ENCODE data around the gene SLC35A5. TPM values are rescaled to one million over a fixed set of nuclear protein-coding genes. Genes with fewer than 3 reads are reported as not detected.

Gene SLC35A5
- total and polyA plus RNA-seq, 2 of the 8 experiments (the other 6 are each of a cell fraction or from before 2014, with no cell fraction given) = 36.5 to 38.6 TPM

GRCh38 chr3:112550859-112551258, 11.0 kb upstream of the SLC35A5 start:
- no peak overlapping the region for H3K18ac ChIP-seq (ENCODE audit: extremely low read depth, low read length)
- H2BK12ac ChIP-seq (ENCODE audit: low read depth, low read length) = no peak overlapping the region
- DNase-seq (ENCODE audit: low read depth in 1 of 2, low spot score in 2 of 2) (no peak), FAIRE-seq (no peak)
- H3K9ac ChIP-seq (replicated peaks in 1 of 4; ENCODE audit: extremely low read depth in 1 of 4, low read depth in 3 of 4, low read length in 3 of 4) = no peak overlapping the region
- no peak overlapping the region for H4K91ac ChIP-seq (replicated peaks; ENCODE audit: insufficient read length, low read length)
- no peak overlapping the region for H2AK5ac ChIP-seq (ENCODE audit: low read depth, low read length)
- no peak overlapping the region for H4K8ac ChIP-seq (ENCODE audit: extremely low read depth, insufficient read depth, low read length)
- no peaks in the 10 kb centered on the region for H3K9me3 ChIP-seq (ENCODE audit: insufficient read depth in 2 of 2, low read depth in 1 of 2, low read length in 1 of 2)
- ChIA-PET CTCF (ENCODE audit: partially characterized antibody) (interaction anchor here (0.6 to 2.0 kb wide), 6 partner anchors 9 to 413 kb away, joined by 3 to 5 read pairs (median 4); no protein-coding TSS in a partner anchor), POLR2A (ENCODE audit: partially characterized antibody) (no interaction called here)
- no peak overlapping the region for H2BK5ac ChIP-seq (ENCODE audit: low read depth, low read length)
- H3K14ac ChIP-seq (ENCODE audit: insufficient read length) = no peak overlapping the region
- no peak overlapping the region for H3K23ac ChIP-seq (ENCODE audit: insufficient read length)
- H2AFZ ChIP-seq (ENCODE audit: low read length) = no peak overlapping the region
- no peak overlapping the region for H4K5ac ChIP-seq (ENCODE audit: insufficient read length, low read depth, low read length)
- no peaks in the 10 kb centered on the region for H3K23me2 ChIP-seq (ENCODE audit: low read depth, low read length)
- no peak overlapping the region for H2BK15ac ChIP-seq (ENCODE audit: low read length)
- H4K20me1 ChIP-seq (replicated peaks in 1 of 2; ENCODE audit: control insufficient read depth in 1 of 2, insufficient read depth in 2 of 2, low read length in 2 of 2) = no peaks in the 10 kb centered on the region
- no peak overlapping the region for H3K56ac ChIP-seq (replicated peaks; ENCODE audit: insufficient read length, low read depth, low read length)
- H3K4me1 ChIP-seq (replicated peaks in 1 of 4; ENCODE audit: control insufficient read depth in 3 of 4, insufficient read depth in 4 of 4, low read length in 3 of 4) = no peaks in the 10 kb centered on the region
- H3K4ac ChIP-seq (replicated peaks; ENCODE audit: insufficient read length, low read depth, low read length) = no peak overlapping the region
- H3K4me2 ChIP-seq (ENCODE audit: insufficient read depth in 1 of 2, low read depth in 2 of 2, low read length in 2 of 2) = no peak overlapping the region
- peaks cover 2 to 21% (median 10%) of the 10 kb centered on the region in 4 experiments; a peak in 4 of 8 replicates for H3K36me3 ChIP-seq (ENCODE audit: control insufficient read depth in 2 of 4, insufficient read depth in 4 of 4, low read length in 3 of 4)
- no peak overlapping the region for H3K27ac ChIP-seq (ENCODE audit: low read depth, low read length)
- H3K27me3 ChIP-seq (replicated peaks in 1 of 4; ENCODE audit: control insufficient read depth in 3 of 4, extremely low read depth in 1 of 4, insufficient read depth in 3 of 4, low read length in 3 of 4) = no peaks in the 10 kb centered on the region
- no peak overlapping the region for H2BK20ac ChIP-seq (ENCODE audit: low read length)
- 75% methylated on average over 1 of the region's 1 CpG; no CpG with 5 or more reads in 1 of the 2 experiments for WGBS, 2 experiments (ENCODE audit: extremely low coverage in 1 of 2, insufficient coverage in 1 of 2, insufficient read length in 1 of 2, insufficient replicate concordance in 2 of 2, low coverage in 1 of 2, low lambda C conversion rate in 2 of 2, missing lambda C conversion rate in 1 of 2)
- H3K79me1 ChIP-seq (ENCODE audit: low read depth, low read length) = no peaks in the 10 kb centered on the region; the same call in 1 of the 2 replicates
- peaks cover 0 to 28% of the 10 kb centered on the region in 2 experiments; a peak in 2 of 4 replicates for H3K79me2 ChIP-seq (ENCODE audit: control insufficient read depth in 1 of 2, insufficient read depth in 2 of 2, low read length in 2 of 2)
- no peak for TF ChIP-seq EGR1 (IDR thresholded peaks at IDR 0.05; ENCODE audit: borderline replicate concordance, low read depth, low read length)
- TF ChIP-seq RAD21 (IDR thresholded peaks at IDR 0.05 in 1 of 2, conservative IDR thresholded peaks at IDR 0.05 in 1 of 2; ENCODE audit: low read depth in 2 of 2, low read length in 2 of 2) = peak in 1 of 2 experiments; percentile 33; a peak in 1 of 4 replicates
- no peak for TF ChIP-seq RNF2 (IDR thresholded peaks at IDR 0.05; ENCODE audit: borderline replicate concordance, low read depth, low read length, missing control alignments, poor library complexity, severe bottlenecking)
- TF ChIP-seq USF2 (IDR thresholded peaks at IDR 0.05; ENCODE audit: low read length) = no peak
- TF ChIP-seq, protein P1, sequence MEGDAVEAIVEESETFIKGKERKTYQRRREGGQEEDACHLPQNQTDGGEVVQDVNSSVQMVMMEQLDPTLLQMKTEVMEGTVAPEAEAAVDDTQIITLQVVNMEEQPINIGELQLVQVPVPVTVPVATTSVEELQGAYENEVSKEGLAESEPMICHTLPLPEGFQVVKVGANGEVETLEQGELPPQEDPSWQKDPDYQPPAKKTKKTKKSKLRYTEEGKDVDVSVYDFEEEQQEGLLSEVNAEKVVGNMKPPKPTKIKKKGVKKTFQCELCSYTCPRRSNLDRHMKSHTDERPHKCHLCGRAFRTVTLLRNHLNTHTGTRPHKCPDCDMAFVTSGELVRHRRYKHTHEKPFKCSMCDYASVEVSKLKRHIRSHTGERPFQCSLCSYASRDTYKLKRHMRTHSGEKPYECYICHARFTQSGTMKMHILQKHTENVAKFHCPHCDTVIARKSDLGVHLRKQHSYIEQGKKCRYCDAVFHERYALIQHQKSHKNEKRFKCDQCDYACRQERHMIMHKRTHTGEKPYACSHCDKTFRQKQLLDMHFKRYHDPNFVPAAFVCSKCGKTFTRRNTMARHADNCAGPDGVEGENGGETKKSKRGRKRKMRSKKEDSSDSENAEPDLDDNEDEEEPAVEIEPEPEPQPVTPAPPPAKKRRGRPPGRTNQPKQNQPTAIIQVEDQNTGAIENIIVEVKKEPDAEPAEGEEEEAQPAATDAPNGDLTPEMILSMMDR (IDR thresholded peaks at IDR 0.05; ENCODE audit: control extremely low read depth in 1 of 3, insufficient read depth in 1 of 3, low read depth in 1 of 3, low read length in 3 of 3) = peak in 2 of 3 experiments; percentile 6 to 29; a peak in 2 of 4 replicates
- no peak for TF ChIP-seq GTF2F1 (IDR thresholded peaks at IDR 0.05; ENCODE audit: borderline replicate concordance, low read depth, low read length)
- no peak overlapping the region for H3K4me3 ChIP-seq (ENCODE audit: extremely low read depth in 1 of 4, insufficient read depth in 2 of 4, low read depth in 3 of 4, low read length in 4 of 4)
- no peak overlapping the region for H2BK120ac ChIP-seq (replicated peaks; ENCODE audit: low read depth, low read length)
